ENCODE measurements around the gene SLC22A16.

SLC22A16 gene

DNA sequence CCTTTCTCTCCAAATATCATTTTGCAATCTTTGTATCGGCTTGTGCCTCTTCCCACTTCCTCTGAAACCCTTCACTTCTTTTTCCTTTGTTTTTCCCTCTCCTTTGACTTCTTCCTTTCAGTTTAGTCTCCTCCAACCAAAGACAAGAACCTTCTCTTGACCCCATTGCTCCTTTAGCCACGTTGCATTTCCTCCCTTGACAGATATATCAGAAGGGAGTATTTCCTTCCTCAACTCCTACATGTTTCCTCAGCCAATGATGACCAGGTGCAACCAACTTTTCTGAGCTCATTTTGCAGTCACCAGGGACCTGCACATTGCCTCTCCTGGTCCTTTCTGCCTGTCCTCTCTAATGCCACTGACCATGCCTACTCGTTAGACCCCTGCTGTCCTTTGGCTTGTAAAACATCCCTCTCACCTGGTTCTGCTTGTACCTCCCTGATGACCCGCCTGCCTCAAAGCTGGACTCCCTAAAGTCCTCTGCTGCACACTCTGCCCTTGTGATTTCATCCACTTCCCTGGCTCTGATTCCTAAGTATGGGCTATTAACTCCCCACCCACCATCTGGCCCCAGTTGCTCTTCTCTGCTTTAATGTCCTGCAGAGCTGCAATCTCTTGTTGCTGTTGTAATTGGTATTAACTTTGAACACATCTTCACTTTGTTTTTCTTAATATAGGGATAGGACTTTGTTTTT is 27.4 kb downstream of the SLC22A16 start:
- no peak for TF ChIP-seq CTCF (conservative IDR thresholded peaks at IDR 0.05; ENCODE audit: low read length)
- no peak for DNase-seq (ENCODE audit: low read depth)
- no peak overlapping the region for H3K4me3 ChIP-seq (ENCODE audit: low read length)

GRCh38 chr6:110447761-110448160 is 28.7 kb downstream of the SLC22A16 start:
- no peak for DNase-seq (ENCODE audit: low read depth)
- TF ChIP-seq CTCF (conservative IDR thresholded peaks at IDR 0.05; ENCODE audit: low read length) = no peak
- no peak overlapping the region for H3K4me3 ChIP-seq (ENCODE audit: low read length)

GRCh38 chr6:110446405-110446804 is 30.0 kb downstream of the SLC22A16 start:
- DNase-seq (ENCODE audit: low read depth) = no peak
- no peak for TF ChIP-seq CTCF (conservative IDR thresholded peaks at IDR 0.05; ENCODE audit: low read length)
- H3K4me3 ChIP-seq (ENCODE audit: low read length) = no peak overlapping the region

DNA sequence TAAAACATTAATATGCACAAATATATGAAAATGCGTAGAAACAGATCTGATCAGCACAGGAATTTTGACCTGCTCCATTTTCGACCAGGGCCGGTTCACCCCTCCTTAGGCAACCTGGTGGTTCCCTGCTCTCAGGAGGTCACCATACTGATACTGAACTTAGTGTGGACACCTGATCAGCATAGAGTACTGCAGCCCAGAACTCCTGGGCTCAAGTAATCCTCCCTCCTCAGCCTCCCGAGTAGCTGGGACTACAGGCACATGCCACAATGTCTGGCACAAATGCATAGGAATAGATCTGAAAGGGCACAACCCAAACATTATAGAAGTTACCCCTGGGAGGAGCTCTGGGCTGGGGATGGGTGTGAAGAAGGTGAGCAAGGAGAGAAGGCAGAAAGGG is 36.4 kb downstream of the SLC22A16 start:
- DNase-seq (ENCODE audit: low read depth) = no peak
- TF ChIP-seq CTCF (conservative IDR thresholded peaks at IDR 0.05; ENCODE audit: low read length) = no peak
- H3K4me3 ChIP-seq (ENCODE audit: low read length) = no peak overlapping the region

DNA sequence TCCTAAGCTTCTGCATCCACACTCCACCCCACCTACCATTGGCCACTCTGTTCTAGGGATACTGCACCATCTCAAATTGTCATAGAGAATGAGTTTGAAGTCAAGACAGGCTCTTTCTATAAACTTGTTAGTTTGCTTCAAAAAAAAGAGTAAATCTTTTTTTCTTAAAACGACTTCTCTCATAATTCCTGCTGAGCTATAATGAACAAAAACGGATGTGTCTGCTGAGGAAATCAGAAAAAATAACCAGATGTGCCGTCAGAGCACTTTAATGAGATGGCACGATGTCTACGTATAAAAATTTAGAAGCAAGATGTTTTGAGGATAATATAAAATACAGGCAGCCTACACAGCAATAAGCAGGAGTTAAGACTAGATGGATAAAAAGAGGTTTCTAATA is 37.1 kb downstream of the SLC22A16 start:
- no peak for DNase-seq (ENCODE audit: low read depth)
- TF ChIP-seq CTCF (conservative IDR thresholded peaks at IDR 0.05; ENCODE audit: low read length) = no peak
- no peak overlapping the region for H3K4me3 ChIP-seq (ENCODE audit: low read length)

- no peak for DNase-seq (ENCODE audit: low read depth)
- no peak for TF ChIP-seq CTCF (conservative IDR thresholded peaks at IDR 0.05; ENCODE audit: low read length)
- H3K4me3 ChIP-seq (ENCODE audit: low read length) = no peak overlapping the region
Measured at GRCh38 chr6:110434961-110435602, 41.3 kb downstream of the SLC22A16 start.

- no peak for DNase-seq (ENCODE audit: low read depth)
- no peak overlapping the region for H3K4me3 ChIP-seq (ENCODE audit: low read length)
- TF ChIP-seq CTCF (conservative IDR thresholded peaks at IDR 0.05; ENCODE audit: low read length) = no peak
Measured at GRCh38 chr6:110432285-110432900, 44.0 kb downstream of the SLC22A16 start.

Measured in AG10803 (cell line).